Measurements from ENCODE around the gene SNRPD3. TPM values are rescaled to one million over a fixed set of nuclear protein-coding genes. Genes with fewer than 3 reads are reported as not detected.
A peak's percentile ranks its signal among the peaks of the same experiment; 100 is the strongest.

The SNRPD3 gene
- total RNA-seq (10 to 100 TPM; 62.7 to 67.3 TPM), polyA plus RNA-seq (ENCODE audit: insufficient read length in 6 of 6) (100 to 1,000 TPM; 160 to 187 (median 180) TPM)
- long read RNA-seq, donor 1, transcript SNRPD3-201 (4 exons, 1,763 nt), result major isoform, 146 of 221 reads
- long read RNA-seq, donor 1, partial matches to known transcripts, result 75 of 221 reads
- long read RNA-seq, donor 1, other reads (novel, unspliced or antisense), result 0 of 221 reads
- long read RNA-seq, donor 2, transcript SNRPD3-201 (4 exons, 1,763 nt), result major isoform, 102 of 173 reads
- long read RNA-seq, donor 2, partial matches to known transcripts, result 59 of 173 reads
- long read RNA-seq, donor 2, other reads (novel, unspliced or antisense), result 10 of 173 reads
- long read RNA-seq, donor 3, transcript SNRPD3-201 (4 exons, 1,763 nt), result major isoform, 110 of 145 reads
- long read RNA-seq, donor 3, partial matches to known transcripts, result 35 of 145 reads
- long read RNA-seq, donor 3, other reads (novel, unspliced or antisense), result 0 of 145 reads
- long read RNA-seq, donor 4, transcript SNRPD3-201 (4 exons, 1,763 nt), result major isoform, 105 of 121 reads
- long read RNA-seq, donor 4, partial matches to known transcripts, result 11 of 121 reads
- long read RNA-seq, donor 4, other reads (novel, unspliced or antisense), result 5 of 121 reads
- long read RNA-seq, donor 5, transcript SNRPD3-201 (4 exons, 1,763 nt), result major isoform, 105 of 171 reads
- long read RNA-seq, donor 5, partial matches to known transcripts, result 66 of 171 reads
- long read RNA-seq, donor 5, other reads (novel, unspliced or antisense), result 0 of 171 reads
- long read RNA-seq, donor 6, transcript SNRPD3-201 (4 exons, 1,763 nt), result major isoform, 97 of 147 reads
- long read RNA-seq, donor 6, partial matches to known transcripts, result 50 of 147 reads
- long read RNA-seq, donor 6, other reads (novel, unspliced or antisense), result 0 of 147 reads
- long read RNA-seq, donor 7, transcript SNRPD3-201 (4 exons, 1,763 nt), result major isoform, 55 of 85 reads
- long read RNA-seq, donor 7, partial matches to known transcripts, result 30 of 85 reads
- long read RNA-seq, donor 7, other reads (novel, unspliced or antisense), result 0 of 85 reads
- long read RNA-seq, donor 8, transcript SNRPD3-201 (4 exons, 1,763 nt), result major isoform, 71 of 114 reads
- long read RNA-seq, donor 8, partial matches to known transcripts, result 36 of 114 reads
- long read RNA-seq, donor 8, other reads (novel, unspliced or antisense), result 7 of 114 reads
- long read RNA-seq, donor 9, partial matches to known transcripts, result 0 of 1 reads
- long read RNA-seq, donor 9, other reads (novel, unspliced or antisense), result 0 of 1 reads
- long read RNA-seq, donor 10, transcript SNRPD3-201 (4 exons, 1,763 nt), result major isoform, 111 of 119 reads
- long read RNA-seq, donor 10, partial matches to known transcripts, result 4 of 119 reads
- long read RNA-seq, donor 10, other reads (novel, unspliced or antisense), result 4 of 119 reads
- long read RNA-seq, donor 11, transcript SNRPD3-201 (4 exons, 1,763 nt), result major isoform, 67 of 127 reads
- long read RNA-seq, donor 11, partial matches to known transcripts, result 48 of 127 reads
- long read RNA-seq, donor 11, other reads (novel, unspliced or antisense), result 10 of 127 reads
- long read RNA-seq, donor 12, transcript SNRPD3-201 (4 exons, 1,763 nt), result major isoform, 85 of 233 reads
- long read RNA-seq, donor 12, partial matches to known transcripts, result 138 of 233 reads
- long read RNA-seq, donor 12, other reads (novel, unspliced or antisense), result 10 of 233 reads

DNA sequence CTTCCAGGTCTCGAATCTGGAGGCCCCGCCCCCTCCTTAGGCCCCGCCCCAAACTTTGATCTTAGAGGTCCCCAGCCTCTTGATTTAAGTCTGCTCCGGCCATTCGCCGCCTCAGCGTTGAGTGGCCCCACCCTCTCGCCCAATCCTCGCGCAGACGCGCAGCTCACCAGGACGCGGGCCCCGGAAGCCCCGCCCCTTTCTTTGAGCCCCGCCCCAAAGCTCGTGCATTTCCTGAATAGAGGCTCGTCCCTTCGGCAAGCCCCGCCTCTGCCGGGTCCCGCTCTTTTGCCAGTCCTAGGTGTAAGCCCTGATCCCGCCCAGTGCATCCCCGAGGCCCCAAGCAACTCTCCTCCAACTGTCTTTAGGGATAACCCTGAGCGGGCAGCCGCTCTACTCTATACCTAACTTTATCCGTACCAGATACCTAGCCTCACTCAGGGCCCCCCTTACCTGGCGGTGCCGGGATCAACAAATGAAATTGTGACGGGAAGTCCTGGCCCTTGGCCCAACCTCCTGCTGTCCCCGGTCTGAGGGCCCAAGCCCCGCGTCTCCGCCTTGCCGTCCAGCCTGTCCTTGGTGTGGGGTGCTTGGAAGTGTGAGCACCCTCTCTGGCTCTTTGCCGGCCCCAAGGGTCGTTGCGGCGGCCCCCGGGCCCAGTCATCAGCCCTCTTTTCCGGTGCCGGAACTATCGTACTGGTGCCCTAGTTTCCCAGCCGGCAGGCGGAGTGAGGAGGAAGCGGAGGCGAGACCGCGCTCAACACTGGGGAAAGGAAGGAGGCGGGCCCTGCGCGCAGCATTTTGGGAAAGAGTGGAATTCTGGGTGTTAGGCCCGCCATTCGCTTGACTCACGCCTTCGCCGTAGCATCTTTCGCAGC is at the start of gene SNRPD3:
SNRPD3 (plus strand) TSS at position 835 of the 875 bp plus-strand sequence. CDS start 1,676 bp downstream, outside the sequence.
- peaks cover 0 to 28% of the 10 kb centered on the region in 2 donors for H3K36me3 ChIP-seq
- H3K27me3 ChIP-seq, result no peaks in the 10 kb centered on the region
- H3K4me1 ChIP-seq, result peaks cover 21 to 69% of the 10 kb centered on the region in 2 donors
- no peaks in the 10 kb centered on the region for H3K9me3 ChIP-seq
- H3K4me3 ChIP-seq, result peak within 1 kb of the TSS; percentile 95 to 100
- H3K27ac ChIP-seq, result peak within 1 kb of the TSS; percentile 98 to 99
- TF ChIP-seq, protein P1, sequence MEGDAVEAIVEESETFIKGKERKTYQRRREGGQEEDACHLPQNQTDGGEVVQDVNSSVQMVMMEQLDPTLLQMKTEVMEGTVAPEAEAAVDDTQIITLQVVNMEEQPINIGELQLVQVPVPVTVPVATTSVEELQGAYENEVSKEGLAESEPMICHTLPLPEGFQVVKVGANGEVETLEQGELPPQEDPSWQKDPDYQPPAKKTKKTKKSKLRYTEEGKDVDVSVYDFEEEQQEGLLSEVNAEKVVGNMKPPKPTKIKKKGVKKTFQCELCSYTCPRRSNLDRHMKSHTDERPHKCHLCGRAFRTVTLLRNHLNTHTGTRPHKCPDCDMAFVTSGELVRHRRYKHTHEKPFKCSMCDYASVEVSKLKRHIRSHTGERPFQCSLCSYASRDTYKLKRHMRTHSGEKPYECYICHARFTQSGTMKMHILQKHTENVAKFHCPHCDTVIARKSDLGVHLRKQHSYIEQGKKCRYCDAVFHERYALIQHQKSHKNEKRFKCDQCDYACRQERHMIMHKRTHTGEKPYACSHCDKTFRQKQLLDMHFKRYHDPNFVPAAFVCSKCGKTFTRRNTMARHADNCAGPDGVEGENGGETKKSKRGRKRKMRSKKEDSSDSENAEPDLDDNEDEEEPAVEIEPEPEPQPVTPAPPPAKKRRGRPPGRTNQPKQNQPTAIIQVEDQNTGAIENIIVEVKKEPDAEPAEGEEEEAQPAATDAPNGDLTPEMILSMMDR (IDR thresholded peaks at IDR 0.05), result peak in 1 of 2 donors; percentile 26
- DNase-seq, result peak; percentile 99 to 100 (median 100)
- peak; percentile 91 for ATAC-seq
- intact Hi-C loops (cut with DNase I), result no loop called here

DNA sequence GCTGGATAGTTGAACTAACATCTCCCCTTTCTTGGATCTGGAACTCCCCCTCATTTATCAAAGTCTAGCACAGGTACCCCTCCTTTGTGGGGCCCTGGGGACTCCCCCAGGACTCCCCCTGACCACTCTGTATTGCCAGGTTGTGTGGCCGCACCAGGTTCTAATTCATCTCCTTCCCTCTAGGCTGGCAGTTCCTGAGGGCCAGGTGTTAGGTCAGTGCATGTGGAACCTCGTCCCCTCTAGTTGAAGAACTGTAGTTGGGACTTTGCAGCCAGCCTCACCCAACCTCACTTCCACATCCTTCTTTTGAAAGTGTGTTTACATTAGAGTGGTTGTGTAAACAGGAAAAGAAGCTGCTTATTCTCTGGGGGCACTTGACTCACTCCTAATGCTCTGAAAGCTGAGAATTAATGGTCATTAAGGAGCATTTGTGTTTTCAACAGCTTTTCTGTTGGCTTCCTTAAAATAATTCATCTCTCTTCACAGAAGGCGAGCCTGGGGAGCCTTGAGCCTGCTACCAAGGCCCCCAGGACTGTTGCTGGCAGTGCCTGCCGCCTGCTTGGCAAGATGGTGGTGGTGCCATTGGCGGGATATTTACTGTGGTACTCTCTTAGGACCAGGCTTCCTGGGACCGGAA is 48.9 kb upstream of the SNRPD3 start:
- Histone ChIP-seq H3K36me3 (no peaks in the 10 kb centered on the region), H3K4me1 (peaks cover 21 to 86% of the 10 kb centered on the region in 2 donors), H3K4me3 (no peak overlapping the region), H3K27ac (peak overlapping the region; percentile 67 to 80), H3K27me3 (no peaks in the 10 kb centered on the region), H3K9me3 (no peaks in the 10 kb centered on the region)
- ATAC-seq, result peak; percentile 81
- intact Hi-C loops (cut with DNase I), result loop anchor here in 1 of 2 donors (10.0 kb wide), 2 partner anchors 82 to 182 kb away; partner anchors contain the start of gene ADORA2A
- TF ChIP-seq, protein P1 (IDR thresholded peaks at IDR 0.05), result no peak
- peak in 1 of 4 donors; percentile 55 for DNase-seq

DNA sequence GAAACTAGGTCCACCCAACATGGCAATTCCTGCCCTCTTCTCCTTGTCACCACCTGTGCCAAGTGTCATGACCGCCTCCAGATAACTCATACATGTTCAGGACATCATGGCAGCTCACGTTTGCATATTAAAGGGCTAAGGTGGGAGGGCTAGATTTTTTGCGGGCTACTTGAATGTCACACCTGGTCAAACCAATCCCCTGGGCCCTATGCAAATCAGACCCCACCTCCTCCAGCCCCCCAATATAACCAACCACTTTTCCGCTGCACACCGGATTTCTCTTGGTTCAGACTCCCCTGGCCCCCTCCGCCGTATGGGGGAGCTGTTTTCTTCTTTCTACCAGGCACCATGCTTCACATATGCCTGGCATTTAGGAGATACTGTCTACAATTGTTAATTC is 48.1 kb upstream of the SNRPD3 start:
- H3K4me1 ChIP-seq, result peaks cover 24 to 87% of the 10 kb centered on the region in 2 donors
- no peaks in the 10 kb centered on the region for H3K27me3 ChIP-seq
- TF ChIP-seq, protein P1 (IDR thresholded peaks at IDR 0.05), result no peak
- peak overlapping the region; percentile 67 to 80 for H3K27ac ChIP-seq
- no peaks in the 10 kb centered on the region for H3K9me3 ChIP-seq
- H3K4me3 ChIP-seq, result no peak overlapping the region
- no peak for ATAC-seq
- intact Hi-C loops (cut with DNase I), result loop anchor here in 1 of 2 donors (10.0 kb wide), 2 partner anchors 83 to 183 kb away; partner anchors contain the start of gene ADORA2A
- no peaks in the 10 kb centered on the region for H3K36me3 ChIP-seq
- DNase-seq, result no peak
